ENCODE results near the gene LIMS3. TPM values are rescaled to one million over a fixed set of nuclear protein-coding genes. Genes with fewer than 3 reads are reported as not detected.
A peak's percentile ranks its signal among the peaks of the same experiment; 100 is the strongest.
"Not testable (repeated sequence)": the region's sequence is repeated elsewhere in the genome, so short reads cannot be mapped to it uniquely, and the experiment has no call there.

LIMS3 gene
- total RNA-seq, result 1 to 10 TPM in 1 of 2 donors, under 1 TPM in 1; 0.17 to 1.3 TPM

- H3K9me3 Mint-ChIP-seq, result not testable (repeated sequence)
Observed at GRCh38 chr2:109898462-109899336, at the start of gene LIMS3. Gene LIMS3, plus strand, starts transcription at chr2:109898688. Its CDS starts 41 bp downstream, at chr2:109898729.

GRCh38 chr2:109871129-109871751 is 27.2 kb upstream of the LIMS3 start:
- not testable (repeated sequence) for H3K27me3 Mint-ChIP-seq (ENCODE audit: low read depth); H3K36me3 Mint-ChIP-seq (ENCODE audit: insufficient read depth in 2 of 2); H3K4me3 Mint-ChIP-seq; H3K27ac Mint-ChIP-seq; H3K4me1 Mint-ChIP-seq (ENCODE audit: low read depth); H3K9me3 Mint-ChIP-seq; DNase-seq
- ATAC-seq (replicated peaks in 1 of 2), result peak; percentile 79 to 80

More at GRCh38 chr2:109898462-109899336, at the start of gene LIMS3:
- H3K4me1 Mint-ChIP-seq (ENCODE audit: low read depth); H3K27ac Mint-ChIP-seq; DNase-seq; ATAC-seq (replicated peaks in 1 of 2); H3K36me3 Mint-ChIP-seq (ENCODE audit: insufficient read depth in 2 of 2); H3K27me3 Mint-ChIP-seq (ENCODE audit: low read depth); H3K4me3 Mint-ChIP-seq: not testable (repeated sequence)

- not testable (repeated sequence) for H3K27me3 Mint-ChIP-seq (ENCODE audit: low read depth); H3K4me1 Mint-ChIP-seq (ENCODE audit: low read depth); DNase-seq; H3K27ac Mint-ChIP-seq; H3K9me3 Mint-ChIP-seq; H3K36me3 Mint-ChIP-seq (ENCODE audit: insufficient read depth in 2 of 2); ATAC-seq (replicated peaks in 1 of 2); H3K4me3 Mint-ChIP-seq
Observed at GRCh38 chr2:109876625-109877024, 21.9 kb upstream of the LIMS3 start.

GRCh38 chr2:109882112-109882511 is 16.4 kb upstream of the LIMS3 start:
- not testable (repeated sequence) for H3K4me3 Mint-ChIP-seq; H3K36me3 Mint-ChIP-seq (ENCODE audit: insufficient read depth in 2 of 2); DNase-seq; H3K27ac Mint-ChIP-seq; H3K27me3 Mint-ChIP-seq (ENCODE audit: low read depth); ATAC-seq (replicated peaks in 1 of 2); H3K4me1 Mint-ChIP-seq (ENCODE audit: low read depth); H3K9me3 Mint-ChIP-seq

- DNase-seq; H3K9me3 Mint-ChIP-seq; H3K4me1 Mint-ChIP-seq (ENCODE audit: low read depth); ATAC-seq (replicated peaks in 1 of 2); H3K36me3 Mint-ChIP-seq (ENCODE audit: insufficient read depth in 2 of 2); H3K27me3 Mint-ChIP-seq (ENCODE audit: low read depth); H3K4me3 Mint-ChIP-seq; H3K27ac Mint-ChIP-seq: not testable (repeated sequence)
Observed at GRCh38 chr2:109888414-109888813, 10.1 kb upstream of the LIMS3 start.

- H3K36me3 Mint-ChIP-seq (ENCODE audit: insufficient read depth in 2 of 2); DNase-seq; H3K4me3 Mint-ChIP-seq; H3K27me3 Mint-ChIP-seq (ENCODE audit: low read depth); H3K4me1 Mint-ChIP-seq (ENCODE audit: low read depth); H3K27ac Mint-ChIP-seq; H3K9me3 Mint-ChIP-seq: not testable (repeated sequence)
- peak; percentile 44 to 50 for ATAC-seq (replicated peaks in 1 of 2)
Observed at GRCh38 chr2:109889909-109890308, 8.6 kb upstream of the LIMS3 start.

GRCh38 chr2:109891024-109891423 is 7.5 kb upstream of the LIMS3 start:
- H3K4me3 Mint-ChIP-seq; H3K27me3 Mint-ChIP-seq (ENCODE audit: low read depth); DNase-seq; H3K4me1 Mint-ChIP-seq (ENCODE audit: low read depth); ATAC-seq (replicated peaks in 1 of 2); H3K36me3 Mint-ChIP-seq (ENCODE audit: insufficient read depth in 2 of 2); H3K9me3 Mint-ChIP-seq; H3K27ac Mint-ChIP-seq: not testable (repeated sequence)

- H3K4me1 Mint-ChIP-seq (ENCODE audit: low read depth); ATAC-seq (replicated peaks in 1 of 2); H3K36me3 Mint-ChIP-seq (ENCODE audit: insufficient read depth in 2 of 2); DNase-seq; H3K27me3 Mint-ChIP-seq (ENCODE audit: low read depth); H3K27ac Mint-ChIP-seq; H3K9me3 Mint-ChIP-seq; H3K4me3 Mint-ChIP-seq: not testable (repeated sequence)
Observed at GRCh38 chr2:109893736-109894135, 4.8 kb upstream of the LIMS3 start.

GRCh38 chr2:109894141-109894540 is 4.3 kb upstream of the LIMS3 start:
- H3K9me3 Mint-ChIP-seq; H3K36me3 Mint-ChIP-seq (ENCODE audit: insufficient read depth in 2 of 2); H3K27me3 Mint-ChIP-seq (ENCODE audit: low read depth); ATAC-seq (replicated peaks in 1 of 2); DNase-seq; H3K27ac Mint-ChIP-seq; H3K4me1 Mint-ChIP-seq (ENCODE audit: low read depth); H3K4me3 Mint-ChIP-seq: not testable (repeated sequence)

GRCh38 chr2:109895090-109895869 is 3.2 kb upstream of the LIMS3 start:
- H3K4me1 Mint-ChIP-seq (ENCODE audit: low read depth); DNase-seq; ATAC-seq (replicated peaks in 1 of 2); H3K9me3 Mint-ChIP-seq; H3K4me3 Mint-ChIP-seq; H3K27me3 Mint-ChIP-seq (ENCODE audit: low read depth); H3K27ac Mint-ChIP-seq; H3K36me3 Mint-ChIP-seq (ENCODE audit: insufficient read depth in 2 of 2): not testable (repeated sequence)

GRCh38 chr2:109896212-109896611 is 2.3 kb upstream of the LIMS3 start:
- ATAC-seq (replicated peaks in 1 of 2), result peak; percentile 99
- H3K27ac Mint-ChIP-seq; H3K27me3 Mint-ChIP-seq (ENCODE audit: low read depth); H3K4me1 Mint-ChIP-seq (ENCODE audit: low read depth); H3K4me3 Mint-ChIP-seq; H3K36me3 Mint-ChIP-seq (ENCODE audit: insufficient read depth in 2 of 2); H3K9me3 Mint-ChIP-seq; DNase-seq: not testable (repeated sequence)

- not testable (repeated sequence) for H3K4me1 Mint-ChIP-seq (ENCODE audit: low read depth); H3K27me3 Mint-ChIP-seq (ENCODE audit: low read depth); H3K36me3 Mint-ChIP-seq (ENCODE audit: insufficient read depth in 2 of 2); ATAC-seq (replicated peaks in 1 of 2); DNase-seq; H3K27ac Mint-ChIP-seq; H3K4me3 Mint-ChIP-seq; H3K9me3 Mint-ChIP-seq
Observed at GRCh38 chr2:109897769-109898461, 573 bp upstream of the LIMS3 start.

GRCh38 chr2:109905796-109906195 is 7.3 kb downstream of the LIMS3 start:
- not testable (repeated sequence) for H3K36me3 Mint-ChIP-seq (ENCODE audit: insufficient read depth in 2 of 2); DNase-seq; H3K27ac Mint-ChIP-seq; ATAC-seq (replicated peaks in 1 of 2); H3K4me1 Mint-ChIP-seq (ENCODE audit: low read depth); H3K27me3 Mint-ChIP-seq (ENCODE audit: low read depth); H3K4me3 Mint-ChIP-seq; H3K9me3 Mint-ChIP-seq
